PC-9 (cell line): ENCODE data around the gene BCL11A. TPM values are rescaled to one million over a fixed set of nuclear protein-coding genes. Genes with fewer than 3 reads are reported as not detected.

Experiments
- BruUV-seq: library from RNA; stranded (reverse); fragments of 400-500 nt; replicated peaks from 2 replicates; lab custom pipeline; 2021; lab: Mats Ljungman, UMichigan
- CTCF ChIA-PET: fragments of 300-600 bp; sonication (Branson Sonifier 250); formaldehyde crosslinking; loops from one replicate; lab custom pipeline; 2022; ENCODE audit warnings: antibody characterized with exemption; lab: Charles Lee
- POLR2A ChIA-PET: fragments of 300-600 bp; sonication (Branson Sonifier 250); formaldehyde crosslinking; loops from one replicate; lab custom pipeline; 2022; ENCODE audit warnings: antibody characterized with exemption; ENCODE audit not compliant: unreplicated experiment; lab: Charles Lee
- DNase-seq, 2 experiments: peaks; one replicate each; pipeline versions ENCODE4 v3.0.0 to v3.0.0-alpha.2; 2015 to 2022; ENCODE audit warnings: mixed read lengths in 1 of 2
- H2AFZ ChIP-seq: fragments of 200-600 bp; sonication (generic); 2 replicates; pipeline ENCODE4 v1.8.1; 2017; ENCODE audit warnings: antibody characterized with exemption
- H3F3A ChIP-seq: fragments of 200-600 bp; sonication (generic); 2 replicates; pipeline ENCODE4 v1.8.1; 2017; ENCODE audit warnings: antibody characterized with exemption, mild to moderate bottlenecking, low read depth; ENCODE audit not compliant: insufficient read depth
- H3K27ac ChIP-seq: fragments of 200-600 bp; sonication (generic); 2 replicates; pipeline ENCODE4 v1.6.1; 2016; ENCODE audit warnings: mixed run types
- H3K27me3 ChIP-seq: fragments of 200-600 bp; sonication (generic); 2 replicates; pipeline ENCODE4 v1.6.1; 2016; ENCODE audit warnings: low read depth, mixed run types; ENCODE audit not compliant: insufficient read depth
- H3K36me3 ChIP-seq: fragments of 200-600 bp; sonication (generic); 2 replicates; pipeline ENCODE4 v1.6.1; 2016; ENCODE audit warnings: low read depth, mixed run types
- H3K4me1 ChIP-seq: fragments of 200-600 bp; sonication (generic); replicated peaks from 2 replicates; pipeline ENCODE4 v1.6.1; 2016; ENCODE audit warnings: mixed run types; ENCODE audit not compliant: insufficient read depth
- H3K4me2 ChIP-seq: fragments of 200-600 bp; sonication (generic); 2 replicates; pipeline ENCODE4 v1.6.1; 2017; ENCODE audit warnings: mixed run types
- H3K4me3 ChIP-seq: fragments of 200-600 bp; sonication (generic); 2 replicates; pipeline ENCODE4 v1.6.1; 2016; ENCODE audit warnings: mixed run types
- H3K79me2 ChIP-seq: fragments of 200-600 bp; sonication (generic); 2 replicates; pipeline ENCODE4 v1.6.1; 2017; ENCODE audit warnings: low read depth, mixed run types
- H3K9me2 ChIP-seq: fragments of 200-600 bp; sonication (generic); 2 replicates; pipeline ENCODE4 v1.8.1; 2017; ENCODE audit warnings: mild to moderate bottlenecking; ENCODE audit not compliant: insufficient read depth
- H3K9me3 ChIP-seq: fragments of 200-600 bp; sonication (generic); 2 replicates; pipeline ENCODE4 v1.8.1; 2016; ENCODE audit warnings: low read depth; ENCODE audit not compliant: insufficient read depth
- H4K20me1 ChIP-seq: fragments of 200-600 bp; sonication (generic); 2 replicates; pipeline ENCODE4 v1.8.1; 2017; ENCODE audit not compliant: insufficient read depth
- CTCF ChIP-seq: fragments of 200-600 bp; sonication (generic); conservative IDR thresholded peaks from 2 replicates; pipeline ENCODE4 v1.6.1; 2017; ENCODE audit warnings: mixed run types, antibody characterized with exemption, mild to moderate bottlenecking, moderate library complexity
- EZH2 ChIP-seq: fragments of 200-600 bp; sonication (generic); IDR thresholded peaks from 2 replicates; pipeline ENCODE4 v1.8.0; 2017; ENCODE audit warnings: antibody characterized with exemption, low read depth
- intact Hi-C: fragments of 100-400 bp; cut with micrococcal nuclease; formaldehyde crosslinking; loops from one replicate; pipeline ENCODE4 v1.10.0; 2022; ENCODE audit not compliant: unreplicated experiment
- total RNA-seq: library from RNA; stranded (reverse); gene quantifications from 2 replicates; pipeline ENCODE4 v1.2.3, GENCODE V29; 2021

BCL11A gene
- total RNA-seq, 1 experiment from 2014 or later: not detected

- H3K27me3 ChIP-seq: peaks cover 71% of the 10 kb centered on the region
- H2AFZ ChIP-seq: no peak overlapping the region
- CTCF ChIA-PET: no interaction called here
- no peak overlapping the region for H3K27ac ChIP-seq
- no peak for DNase-seq
- H3F3A ChIP-seq: no peaks in the 10 kb centered on the region
- TF ChIP-seq EZH2: no peak
- TF ChIP-seq CTCF: no peak
- H3K4me1 ChIP-seq: no peaks in the 10 kb centered on the region
- no peaks in the 10 kb centered on the region for H3K9me2 ChIP-seq
- no peaks in the 10 kb centered on the region for H3K79me2 ChIP-seq
- no TSS peak for BruUV-seq
- POLR2A ChIA-PET: no interaction called here
- no peaks in the 10 kb centered on the region for H4K20me1 ChIP-seq
- H3K9me3 ChIP-seq: no peaks in the 10 kb centered on the region
- intact Hi-C loops: no loop called here
- H3K36me3 ChIP-seq: no peaks in the 10 kb centered on the region
- no peak overlapping the region for H3K4me3 ChIP-seq
- no peak overlapping the region for H3K4me2 ChIP-seq
Observed at GRCh38 chr2:60598271-60598670, 44.8 kb upstream of the BCL11A start.

- H2AFZ ChIP-seq: no peak overlapping the region
- H3K9me2 ChIP-seq: no peaks in the 10 kb centered on the region
- no peaks in the 10 kb centered on the region for H3F3A ChIP-seq
- no peak overlapping the region for H3K4me3 ChIP-seq
- no peaks in the 10 kb centered on the region for H3K79me2 ChIP-seq
- no peaks in the 10 kb centered on the region for H4K20me1 ChIP-seq
- TF ChIP-seq EZH2: no peak
- TF ChIP-seq CTCF: no peak
- CTCF ChIA-PET: no interaction called here
- H3K9me3 ChIP-seq: no peaks in the 10 kb centered on the region; the same call in 1 of the 2 replicates
- DNase-seq: no peak
- peaks cover 62% of the 10 kb centered on the region for H3K27me3 ChIP-seq
- H3K4me1 ChIP-seq: no peaks in the 10 kb centered on the region
- BruUV-seq: no TSS peak
- POLR2A ChIA-PET: no interaction called here
- no peaks in the 10 kb centered on the region for H3K36me3 ChIP-seq
- H3K27ac ChIP-seq: no peak overlapping the region
- H3K4me2 ChIP-seq: no peak overlapping the region
- intact Hi-C loops: no loop called here
Observed at GRCh38 chr2:60597346-60597745, 43.9 kb upstream of the BCL11A start.

GRCh38 chr2:60596411-60596810 is 43.0 kb upstream of the BCL11A start:
- H3K9me2 ChIP-seq: no peaks in the 10 kb centered on the region
- no peaks in the 10 kb centered on the region for H3F3A ChIP-seq
- intact Hi-C loops: no loop called here
- no peaks in the 10 kb centered on the region for H3K36me3 ChIP-seq
- CTCF ChIA-PET: no interaction called here
- H3K4me3 ChIP-seq: no peak overlapping the region
- DNase-seq: no peak
- H3K9me3 ChIP-seq: no peaks in the 10 kb centered on the region; the same call in 1 of the 2 replicates
- H4K20me1 ChIP-seq: no peaks in the 10 kb centered on the region
- H3K27me3 ChIP-seq: peaks cover 54% of the 10 kb centered on the region
- no peaks in the 10 kb centered on the region for H3K4me1 ChIP-seq
- H3K27ac ChIP-seq: no peak overlapping the region
- H2AFZ ChIP-seq: no peak overlapping the region
- no TSS peak for BruUV-seq
- POLR2A ChIA-PET: no interaction called here
- H3K4me2 ChIP-seq: no peak overlapping the region
- H3K79me2 ChIP-seq: no peaks in the 10 kb centered on the region
- TF ChIP-seq CTCF (no peak), EZH2 (no peak)
